Measurements from ENCODE around the gene CTNNA2. TPM values are rescaled to one million over a fixed set of nuclear protein-coding genes. Genes with fewer than 3 reads are reported as not detected.

The CTNNA2 gene
- polyA plus RNA-seq, 12 donors, result 0.20 to 3.7 (median 0.85) TPM; not detected in 1

GRCh38 chr2:80380736-80381135 is 867.9 kb downstream of the CTNNA2 start:
- peak; percentile 18 for DNase-seq

DNA sequence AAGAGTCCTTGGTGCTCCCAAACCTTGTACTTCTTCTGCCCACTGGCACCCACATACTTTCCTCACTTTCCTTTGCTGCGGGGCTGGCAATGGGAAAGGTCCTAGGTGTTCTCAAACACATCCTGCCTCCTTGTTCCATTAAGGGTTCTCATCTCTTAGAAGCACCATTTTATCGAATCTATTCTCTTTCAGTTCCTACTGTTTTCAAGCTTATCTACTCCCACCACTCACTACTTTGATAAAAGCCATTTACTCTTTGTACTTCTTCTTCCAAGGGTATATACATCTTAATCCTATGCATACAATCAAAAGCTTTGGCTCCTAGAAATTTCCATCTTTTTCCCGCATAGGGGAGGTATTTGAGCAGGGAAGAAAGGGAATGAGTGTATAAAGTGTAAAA is 868.8 kb downstream of the CTNNA2 start:
- DNase-seq, result no peak

DNA sequence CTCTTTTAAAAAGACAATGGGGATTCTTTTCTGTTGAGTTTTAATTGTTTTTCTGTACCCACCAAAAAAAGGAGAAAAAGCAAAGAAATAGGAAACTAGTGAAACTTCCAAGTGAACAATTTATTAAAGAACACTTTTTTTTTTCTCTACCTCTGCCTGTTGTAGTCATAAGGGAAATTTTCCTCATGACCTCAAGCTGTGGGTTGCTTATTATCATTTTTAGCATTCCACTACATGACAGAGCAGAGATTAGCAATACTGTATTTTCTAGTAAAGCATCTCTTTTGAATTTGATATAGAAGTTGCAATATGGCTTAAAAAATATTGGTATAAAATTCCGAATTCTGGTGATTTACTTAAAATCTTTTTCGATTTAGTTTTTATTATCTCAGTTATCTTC is 879.6 kb downstream of the CTNNA2 start:
- DNase-seq, result no peak

- DNase-seq, result no peak
Observed at GRCh38 chr2:80393991-80394390, 881.1 kb downstream of the CTNNA2 start.

DNA sequence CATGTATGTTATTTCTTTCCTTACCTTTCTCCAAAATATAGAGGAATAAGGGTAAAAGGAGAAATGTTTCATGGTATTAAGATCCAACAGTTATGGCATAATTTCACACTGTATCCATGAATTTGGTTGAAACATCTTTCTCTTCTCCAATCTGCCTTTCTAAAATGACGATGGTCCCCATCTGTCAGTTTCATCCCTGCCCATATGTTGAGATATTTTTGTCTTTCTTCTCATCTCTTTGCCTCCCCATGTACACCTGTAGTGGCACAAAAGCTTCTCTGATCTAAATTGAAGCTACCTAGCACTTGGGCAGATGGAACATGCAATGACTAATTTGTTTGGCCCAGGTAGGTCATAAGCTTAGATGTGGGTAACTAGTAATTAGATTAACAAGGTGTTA is 882.4 kb downstream of the CTNNA2 start:
- DNase-seq, result no peak

DNA sequence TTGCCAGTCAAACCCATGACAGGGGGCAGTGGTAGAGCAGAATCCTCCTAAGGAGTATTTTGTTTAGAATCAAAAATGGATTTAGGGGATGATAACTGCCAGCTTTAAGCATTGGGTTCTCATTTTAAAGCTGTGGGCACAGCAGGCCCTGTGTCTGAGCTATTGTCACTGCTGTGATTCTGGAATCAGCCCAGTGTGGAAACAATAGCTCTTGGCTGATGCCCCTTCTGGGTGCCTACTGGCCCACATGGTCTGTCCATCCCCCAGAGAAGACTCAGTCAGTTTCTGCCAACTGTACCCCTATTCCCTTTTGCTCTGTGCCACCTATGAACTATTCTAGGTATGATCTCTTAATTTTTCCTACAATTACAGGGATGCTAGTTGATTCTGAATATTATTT is 883.4 kb downstream of the CTNNA2 start:
- no peak for DNase-seq

DNA sequence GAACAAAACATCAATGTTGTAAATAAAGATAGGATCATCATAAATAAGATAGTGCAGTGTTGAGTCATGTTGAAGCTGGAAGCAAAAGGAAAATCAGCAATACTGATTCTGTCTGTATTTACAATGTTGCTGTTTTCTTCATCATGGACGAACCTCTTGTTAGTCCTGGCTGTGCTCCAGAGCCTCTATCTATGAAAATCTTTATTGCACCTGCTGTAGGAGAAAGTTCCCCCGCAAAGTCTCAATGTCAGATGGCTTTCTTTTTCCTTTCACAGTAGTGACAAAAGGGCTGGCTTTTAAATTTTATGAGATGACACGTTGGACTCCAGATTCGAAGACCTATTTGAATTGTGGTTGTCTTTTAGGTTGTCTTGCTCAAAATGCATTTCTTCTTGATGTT is 890.2 kb downstream of the CTNNA2 start:
- DNase-seq, result no peak

DNA sequence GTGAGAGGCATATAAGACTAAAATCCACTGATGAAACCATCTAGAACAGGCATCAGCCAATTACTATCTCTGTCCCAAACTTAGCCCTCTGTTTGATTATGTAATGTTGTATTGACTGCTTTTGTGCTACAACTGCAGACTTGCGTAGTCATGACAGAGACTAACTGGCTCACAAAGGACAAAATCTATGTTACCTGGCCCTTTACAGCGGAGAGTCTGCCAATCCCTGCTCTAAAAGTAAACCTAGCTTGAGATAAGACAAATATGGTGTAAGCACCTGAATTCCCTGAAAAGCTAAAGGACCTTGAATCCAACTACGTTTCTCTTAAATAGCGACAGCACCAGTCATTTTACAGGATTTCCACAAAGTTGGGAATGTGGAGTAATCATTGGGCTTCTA is 894.5 kb downstream of the CTNNA2 start:
- DNase-seq, result no peak

- no peak for DNase-seq
Observed at GRCh38 chr2:80410346-80410745, 897.5 kb downstream of the CTNNA2 start.

- DNase-seq, result no peak
Observed at GRCh38 chr2:80413136-80413535, 900.3 kb downstream of the CTNNA2 start.

DNA sequence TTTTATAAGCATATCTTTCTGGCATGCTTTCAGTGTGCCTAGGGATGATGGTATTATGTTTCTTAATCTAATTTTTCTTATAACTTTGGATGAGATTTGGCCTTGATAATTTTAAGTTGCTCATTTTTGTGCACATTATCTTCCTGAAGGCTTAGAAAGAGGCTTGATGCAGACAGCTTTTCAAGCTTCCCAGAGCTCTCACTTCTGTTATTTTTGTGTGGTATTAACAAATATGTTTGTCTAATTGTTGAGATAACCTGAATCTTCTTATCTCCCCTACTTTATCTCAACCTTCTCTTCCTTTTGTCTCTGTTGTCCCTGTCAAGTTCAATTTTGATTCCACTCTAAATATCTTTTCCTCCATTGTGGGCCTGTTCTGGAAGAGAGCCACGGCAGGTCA is 904.9 kb downstream of the CTNNA2 start:
- DNase-seq, result no peak

DNA sequence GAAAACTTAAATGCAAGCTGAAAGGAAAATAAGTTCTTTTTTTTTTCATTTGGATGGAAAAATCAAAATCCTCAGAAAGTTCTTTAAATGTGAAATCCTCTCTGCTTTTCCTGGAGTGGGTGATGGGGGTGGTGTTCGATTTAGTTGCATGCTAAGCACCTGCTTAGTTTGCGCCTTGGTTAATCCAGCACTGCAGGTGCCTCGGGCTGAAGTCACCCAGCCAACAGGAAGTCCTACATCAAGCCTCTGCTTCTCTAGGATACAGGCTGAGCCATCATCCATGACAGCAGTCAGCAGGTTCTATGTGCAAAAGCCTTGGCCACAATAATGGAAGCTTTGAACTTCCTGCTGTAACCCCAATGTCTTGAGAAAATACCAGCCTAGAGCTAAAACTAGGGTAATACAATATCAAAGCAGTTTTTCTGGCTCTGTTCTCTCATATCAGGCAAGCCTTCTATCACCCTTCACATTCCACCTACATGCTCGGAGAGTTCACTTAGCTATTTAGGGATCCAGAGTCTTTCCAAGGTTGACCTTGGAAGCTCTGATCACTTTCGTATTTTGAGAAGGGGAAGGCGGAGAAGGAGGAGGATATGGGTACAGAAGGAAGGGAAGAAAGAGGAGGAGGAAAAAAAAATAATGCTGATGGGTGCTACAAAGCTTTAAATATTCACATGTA is 907.8 kb downstream of the CTNNA2 start:
- DNase-seq, result no peak

GRCh38 chr2:80429251-80429650 is 916.4 kb downstream of the CTNNA2 start:
- DNase-seq, result no peak

DNA sequence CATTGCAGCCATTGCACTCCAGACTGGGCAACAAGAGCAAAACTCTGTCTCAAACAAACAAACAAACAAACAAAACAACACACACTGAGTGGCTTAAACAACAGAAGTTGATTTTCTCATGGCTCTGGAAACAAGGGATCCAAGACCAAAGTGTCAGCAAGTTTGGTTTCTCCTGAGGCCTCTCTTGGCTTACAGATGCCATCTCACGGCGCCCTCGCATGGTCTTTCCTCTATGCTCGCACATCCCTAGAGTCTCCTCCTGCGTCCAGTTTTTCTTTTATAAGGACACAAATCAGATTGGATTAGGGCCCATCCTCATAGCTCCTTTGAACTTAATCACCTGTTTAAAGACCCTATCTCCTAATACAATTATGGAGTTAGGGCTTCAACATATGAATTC is 925.1 kb downstream of the CTNNA2 start:
- no peak for DNase-seq

- DNase-seq, result no peak
Observed at GRCh38 chr2:80438686-80439085, 925.8 kb downstream of the CTNNA2 start.

GRCh38 chr2:80454628-80455027 is 941.8 kb downstream of the CTNNA2 start:
- no peak for DNase-seq

GRCh38 chr2:80459028-80459427 is 946.2 kb downstream of the CTNNA2 start:
- no peak for DNase-seq

- no peak for DNase-seq
Observed at GRCh38 chr2:80461505-80462197, 948.8 kb downstream of the CTNNA2 start.

GRCh38 chr2:80462654-80463053 is 949.8 kb downstream of the CTNNA2 start:
- no peak for DNase-seq

DNA sequence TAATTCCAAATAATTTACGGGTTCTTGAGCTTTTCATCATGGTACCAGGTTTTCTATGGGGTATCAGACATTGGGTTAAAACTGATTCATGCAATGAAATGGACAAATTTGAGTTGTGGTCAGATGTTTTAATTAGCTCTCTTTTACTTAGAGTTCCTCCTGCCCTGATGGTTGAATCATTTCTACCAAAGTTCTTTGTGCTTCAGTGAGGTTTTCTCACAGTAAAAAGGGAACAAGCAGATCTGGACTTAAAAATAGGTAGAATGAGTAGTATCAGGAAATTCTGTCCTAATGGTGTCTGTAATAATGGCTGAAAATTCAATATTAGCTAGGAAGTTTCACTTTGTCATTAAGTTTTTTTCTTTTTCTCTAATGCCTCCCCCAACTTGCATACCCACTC is 951.4 kb downstream of the CTNNA2 start:
- no peak for DNase-seq

- DNase-seq, result no peak
Observed at GRCh38 chr2:80467262-80467811, 954.5 kb downstream of the CTNNA2 start.

- DNase-seq, result no peak
Observed at GRCh38 chr2:80469428-80469827, 956.6 kb downstream of the CTNNA2 start.

- DNase-seq, result no peak
Observed at GRCh38 chr2:80473069-80473468, 960.2 kb downstream of the CTNNA2 start.

DNA sequence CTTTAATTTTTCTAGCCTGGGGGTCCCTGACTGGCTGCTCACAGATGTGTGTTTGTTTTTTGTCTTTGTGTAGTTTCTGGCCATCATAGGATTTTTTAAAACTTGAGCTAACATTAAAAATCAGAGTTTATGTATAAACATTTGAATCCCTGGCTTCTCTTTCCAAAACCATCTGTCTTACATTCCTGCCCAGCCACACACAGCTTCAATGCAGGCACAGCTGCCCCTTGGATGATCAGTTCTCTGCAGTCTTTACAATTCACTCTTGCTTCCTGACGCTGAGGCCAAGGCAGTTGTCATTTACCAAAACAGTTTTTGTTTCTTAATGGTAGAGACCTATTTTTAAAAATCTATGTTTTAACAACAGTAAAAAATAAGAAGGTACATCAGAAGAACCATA is 960.9 kb downstream of the CTNNA2 start:
- no peak for DNase-seq
